Kidney tubule cell (primary cell): ENCODE results near the gene PZP.

ENCODE experiments used
- DNase-seq: peaks from one replicate; pipeline ENCODE4 v3.0.0-alpha.2; 2018; ENCODE audit warnings: low spot score

The PZP gene

GRCh38 chr12:9103050-9103849, 104.9 kb downstream of the PZP start:
- DNase-seq, result no peak

GRCh38 chr12:9101018-9101687, 107.0 kb downstream of the PZP start:
- no peak for DNase-seq

DNA sequence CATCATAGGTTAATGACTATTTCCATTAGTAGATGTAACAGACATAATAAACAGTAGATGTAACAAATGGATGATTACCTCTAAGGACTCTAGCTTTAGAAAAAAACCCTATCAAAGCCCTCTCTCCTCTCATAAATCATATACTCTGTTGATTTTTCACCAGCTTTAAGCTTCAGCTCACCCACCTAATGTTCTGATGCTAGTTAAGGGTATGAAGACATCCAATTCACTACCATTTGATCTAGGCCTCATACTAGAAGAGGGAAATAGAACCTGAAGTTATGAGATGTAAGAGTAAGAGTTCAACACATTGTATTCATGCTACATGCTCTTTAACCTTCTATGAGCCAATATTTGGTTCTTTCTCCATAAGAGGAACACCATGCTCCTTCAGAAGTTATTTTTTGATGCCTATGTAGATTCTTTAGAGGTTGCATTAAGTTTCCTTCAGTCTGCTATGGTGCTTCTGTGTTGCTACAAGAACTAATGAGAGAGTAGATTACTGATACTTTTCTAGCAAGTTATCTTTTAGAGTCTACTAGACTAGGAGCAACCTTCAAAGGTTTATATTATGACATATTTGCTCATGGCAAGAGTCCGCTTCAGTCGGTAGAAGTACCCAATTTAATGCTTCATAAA, 108.5 kb downstream of the PZP start:
- DNase-seq, result no peak
